Right atrium auricular region (tissue), 2 donors: ENCODE results near the gene LRRC7. TPM values are rescaled to one million over a fixed set of nuclear protein-coding genes. Genes with fewer than 3 reads are reported as not detected.
"Not testable (repeated sequence)": the region's sequence is repeated elsewhere in the genome, so short reads cannot be mapped to it uniquely, and the experiment has no call there.

Experiments
- DNase-seq: peaks from one replicate; pipeline ENCODE4 v3.0.0-alpha.2; 2019; ENCODE audit warnings: low spot score
- H3K27ac ChIP-seq, 2 donors: fragments of 200-600 bp; sonication (generic); 1 replicate in 1 of 2; 2 replicates in 1 of 2; pipeline ENCODE4 v1.5.1; 2016 to 2019
- H3K27me3 ChIP-seq, 2 donors: fragments of 200-600 bp; sonication (generic); one replicate each; pipeline versions ENCODE4 v1.5.1 to v1.6.0; 2017 to 2019
- H3K36me3 ChIP-seq: fragments of 200-600 bp; sonication (generic); one replicate; pipeline ENCODE4 v1.5.1; 2016
- H3K4me1 ChIP-seq, 2 donors: fragments of 200-600 bp; sonication (generic); one replicate each; pipeline versions ENCODE4 v1.5.1 to v1.6.0; 2017 to 2019
- H3K4me3 ChIP-seq, 2 donors: fragments of 200-600 bp; sonication (generic); 1 replicate in 1 of 2; 2 replicates in 1 of 2; pipeline ENCODE4 v1.5.1; 2017 to 2019; ENCODE audit warnings: mild to moderate bottlenecking in 1 of 2, moderate library complexity in 1 of 2
- H3K9me3 ChIP-seq, 2 donors: fragments of 200-600 bp; sonication (generic); one replicate each; pipeline ENCODE4 v1.5.1; 2019
- CTCF ChIP-seq, 2 donors: fragments of 200-600 bp; sonication (generic); IDR thresholded peaks; one replicate each; pipeline ENCODE4 v1.5.1; 2019; ENCODE audit warnings: antibody characterized with exemption in 2 of 2
- total RNA-seq, 2 donors: library from RNA; depleted of rRNA; stranded (reverse); fragments of >200 nt; gene quantifications; one replicate each; pipeline ENCODE4 v1.1.0, GENCODE V29; 2016

The LRRC7 gene
- total RNA-seq, 2 donors from 2014 or later, result 0.75 to 14.3 TPM

- no peaks in the 10 kb centered on the region for H3K27me3 ChIP-seq
- no peaks in the 10 kb centered on the region for H3K9me3 ChIP-seq
- TF ChIP-seq CTCF (IDR thresholded peaks at IDR 0.05), result no peak
- no peaks in the 10 kb centered on the region for H3K36me3 ChIP-seq
- no peak overlapping the region for H3K4me3 ChIP-seq
- peaks cover 0 to 11% of the 10 kb centered on the region in 2 donors for H3K4me1 ChIP-seq
- no peak for DNase-seq
- peak overlapping the region; percentile 5 to 53 for H3K27ac ChIP-seq
Observed at GRCh38 chr1:69711190-69711930, 143.6 kb downstream of the LRRC7 start.

- DNase-seq, H3K4me1 ChIP-seq, H3K27ac ChIP-seq, H3K4me3 ChIP-seq, H3K36me3 ChIP-seq, H3K27me3 ChIP-seq, H3K9me3 ChIP-seq: not testable (repeated sequence)
Observed at GRCh38 chr1:69717834-69718233, 150.1 kb downstream of the LRRC7 start.

GRCh38 chr1:69728206-69728605 is 160.5 kb downstream of the LRRC7 start:
- Histone ChIP-seq H3K4me3 (no peak overlapping the region), H3K27ac (no peak overlapping the region), H3K4me1 (no peaks in the 10 kb centered on the region), H3K36me3 (no peaks in the 10 kb centered on the region), H3K9me3 (no peaks in the 10 kb centered on the region), H3K27me3 (no peaks in the 10 kb centered on the region)
- no peak for DNase-seq
- no peak for TF ChIP-seq CTCF (IDR thresholded peaks at IDR 0.05)

GRCh38 chr1:69733061-69733460 is 165.3 kb downstream of the LRRC7 start:
- no peaks in the 10 kb centered on the region for H3K4me1 ChIP-seq
- H3K27me3 ChIP-seq, result no peaks in the 10 kb centered on the region
- DNase-seq, result no peak
- no peaks in the 10 kb centered on the region for H3K9me3 ChIP-seq
- H3K4me3 ChIP-seq, result no peak overlapping the region
- TF ChIP-seq CTCF (IDR thresholded peaks at IDR 0.05), result no peak
- no peaks in the 10 kb centered on the region for H3K36me3 ChIP-seq
- no peak overlapping the region for H3K27ac ChIP-seq

GRCh38 chr1:69737527-69738185 is 169.9 kb downstream of the LRRC7 start:
- TF ChIP-seq CTCF (IDR thresholded peaks at IDR 0.05), result peak; percentile 28 to 73
- Histone ChIP-seq H3K4me3 (no peak overlapping the region), H3K36me3 (no peaks in the 10 kb centered on the region), H3K27ac (no peak overlapping the region), H3K4me1 (no peaks in the 10 kb centered on the region), H3K27me3 (no peaks in the 10 kb centered on the region), H3K9me3 (no peaks in the 10 kb centered on the region)
- no peak for DNase-seq

- Histone ChIP-seq H3K4me3 (no peak overlapping the region), H3K36me3 (no peaks in the 10 kb centered on the region), H3K4me1 (no peaks in the 10 kb centered on the region), H3K27me3 (no peaks in the 10 kb centered on the region), H3K9me3 (no peaks in the 10 kb centered on the region), H3K27ac (no peak overlapping the region)
- TF ChIP-seq CTCF (IDR thresholded peaks at IDR 0.05), result no peak
- no peak for DNase-seq
Observed at GRCh38 chr1:69738458-69739250, 170.9 kb downstream of the LRRC7 start.
